CD14-positive monocyte (primary cell): Measurements from ENCODE around the gene MITF. TPM values are rescaled to one million over a fixed set of nuclear protein-coding genes. Genes with fewer than 3 reads are reported as not detected.

Experiments used
- DNase-seq, 3 donors: peaks; one replicate each; pipeline ENCODE4 v3.0.0-alpha.2; 2011 to 2022
- H2AFZ ChIP-seq: 2 replicates; pipeline ENCODE4 v1.6.0; 2012; ENCODE audit warnings: mild to moderate bottlenecking, low read depth, low read length, inconsistent platforms; ENCODE audit not compliant: insufficient read depth, poor library complexity, severe bottlenecking
- H3K27ac ChIP-seq, 2 donors: 1 replicate in 1 of 2; 2 replicates in 1 of 2; pipeline ENCODE4 v1.5.1; 2012 to 2013; ENCODE audit warnings: low read length in 2 of 2, control low read depth in 1 of 2, inconsistent platforms in 1 of 2, low read depth in 1 of 2, mild to moderate bottlenecking in 1 of 2
- H3K27me3 ChIP-seq, 2 donors: one replicate each; pipeline versions ENCODE4 v1.6.0 to v1.6.1; 2011 to 2013; ENCODE audit warnings: low read length in 2 of 2; ENCODE audit not compliant: control insufficient read depth in 2 of 2, insufficient read depth in 2 of 2
- H3K36me3 ChIP-seq, 2 donors: replicated peaks in 1 of 2; 1 replicate in 1 of 2; 2 replicates in 1 of 2; pipeline versions ENCODE4 v1.5.1 to v1.6.1; 2012 to 2013; ENCODE audit warnings: low read length in 2 of 2, control low read depth in 1 of 2, inconsistent platforms in 1 of 2, mild to moderate bottlenecking in 1 of 2; ENCODE audit not compliant: insufficient read depth in 2 of 2, control insufficient read depth in 1 of 2
- H3K4me1 ChIP-seq, 2 donors: 1 replicate in 1 of 2; 2 replicates in 1 of 2; pipeline versions ENCODE4 v1.5.1 to v1.6.1; 2012 to 2013; ENCODE audit warnings: low read length in 2 of 2, control low read depth in 1 of 2, inconsistent platforms in 1 of 2, mild to moderate bottlenecking in 1 of 2, moderate library complexity in 1 of 2; ENCODE audit not compliant: insufficient read depth in 2 of 2, control insufficient read depth in 1 of 2
- H3K4me2 ChIP-seq: replicated peaks from 2 replicates; pipeline ENCODE3; 2012; ENCODE audit warnings: low read length, moderate library complexity, mild to moderate bottlenecking; ENCODE audit not compliant: poor library complexity, severe bottlenecking; ENCODE audit errors: extremely low read depth
- H3K4me3 ChIP-seq, 3 experiments: fragments of 200-600 bp in 1 of 3; sonication (generic) in 1 of 3; replicated peaks in 1 of 3; 1 replicate in 2 of 3; 2 replicates in 1 of 3; pipeline ENCODE4 v1.5.1; 2011 to 2013; ENCODE audit warnings: low read length in 3 of 3, mild to moderate bottlenecking in 3 of 3, control low read depth in 2 of 3, low read depth in 2 of 3, inconsistent platforms in 1 of 3, moderate library complexity in 1 of 3
- H3K79me2 ChIP-seq: 2 replicates; pipeline ENCODE4 v1.6.0; 2012; ENCODE audit warnings: mild to moderate bottlenecking, control low read depth, inconsistent platforms, low read length, moderate library complexity; ENCODE audit not compliant: insufficient read depth
- H3K9ac ChIP-seq: 2 replicates; pipeline ENCODE4 v1.6.0; 2017; ENCODE audit warnings: low read length, mild to moderate bottlenecking; ENCODE audit not compliant: insufficient read depth, poor library complexity, severe bottlenecking
- H3K9me3 ChIP-seq, 2 donors: replicated peaks in 1 of 2; 1 replicate in 1 of 2; 2 replicates in 1 of 2; pipeline versions ENCODE4 v1.5.1 to v1.6.1; 2012 to 2013; ENCODE audit warnings: low read length in 2 of 2, control low read depth in 1 of 2; ENCODE audit not compliant: control insufficient read depth in 1 of 2, insufficient read depth in 1 of 2
- H4K20me1 ChIP-seq: 2 replicates; pipeline ENCODE4 v1.6.0; 2012; ENCODE audit warnings: mild to moderate bottlenecking, low read length, control low read depth, moderate library complexity; ENCODE audit not compliant: insufficient read depth
- H3K27ac Mint-ChIP-seq, 7 donors: one replicate each; pipeline ENCODE4 v1.8.0; 2020; ENCODE audit warnings: mild to moderate bottlenecking in 7 of 7, mixed read lengths in 7 of 7, moderate library complexity in 6 of 7, inconsistent platforms in 2 of 7
- H3K27me3 Mint-ChIP-seq, 3 donors: one replicate each; pipeline ENCODE4 v1.8.0; 2021 to 2022; ENCODE audit warnings: low read depth in 3 of 3, mild to moderate bottlenecking in 3 of 3, mixed read lengths in 3 of 3, moderate library complexity in 3 of 3, inconsistent platforms in 1 of 3
- H3K36me3 Mint-ChIP-seq, 2 donors: one replicate each; pipeline ENCODE4 v1.8.0; 2020; ENCODE audit warnings: mixed read lengths in 2 of 2, inconsistent platforms in 1 of 2, mild to moderate bottlenecking in 1 of 2
- H3K4me1 Mint-ChIP-seq: one replicate; pipeline ENCODE4 v1.8.0; 2020; ENCODE audit warnings: mild to moderate bottlenecking, mixed read lengths
- H3K4me3 Mint-ChIP-seq, 2 donors: one replicate each; pipeline ENCODE4 v1.8.0; 2020; ENCODE audit warnings: mild to moderate bottlenecking in 2 of 2, mixed read lengths in 2 of 2, moderate library complexity in 1 of 2
- H3K9me3 Mint-ChIP-seq, 7 donors: one replicate each; pipeline ENCODE4 v1.8.0; 2020 to 2022; ENCODE audit warnings: mixed read lengths in 7 of 7, mild to moderate bottlenecking in 6 of 7, moderate library complexity in 6 of 7, inconsistent platforms in 2 of 7
- WGBS: methylation state at CpG from one replicate; pipeline ENCODE4 v1.1.5; 2013; ENCODE audit warnings: missing lambda C conversion rate; ENCODE audit not compliant: insufficient coverage; 5-methylcytosine and 5-hydroxymethylcytosine counted together
- intact Hi-C, 2 donors: fragments of 100-400 bp; cut with micrococcal nuclease; formaldehyde crosslinking; loops; one replicate each; pipeline versions ENCODE4 v1.15.0 to v1.15.1; 2023
- polyA minus RNA-seq: library from RNA; depleted of rRNA, polyadenylated mRNA; stranded (reverse); fragments of >200 nt; gene quantifications from 2 replicates; pipeline ENCODE4 v1.2.3, GENCODE V29; 2012
- polyA plus RNA-seq, 3 donors: library from polyadenylated mRNA; depleted of rRNA in 1 of 3; unstranded in 2 of 3; stranded (reverse) in 1 of 3; fragments of 300-500 nt in 2 of 3; fragments of >200 nt in 1 of 3; fragmentation: Illumina TruSeq in 2 of 3; gene quantifications; 1 replicate in 2 of 3; 2 replicates in 1 of 3; pipeline ENCODE4 v1.2.3, GENCODE V29; 2012 to 2021
- total RNA-seq, 12 experiments: library from RNA in 1 of 12; stranded (reverse) in 1 of 12; fragments of 120-200 nt in 1 of 12; gene quantifications; one replicate each; pipeline ENCODE4 v1.2.4 and lab custom pipeline; 2013 to 2026; ENCODE audit warnings: mixed read lengths in 6 of 12, inconsistent platforms in 1 of 12
- TF ChIP-seq, protein P1 (sequence below): fragments of 200-600 bp; IDR thresholded peaks from one replicate; pipeline ENCODE4 v1.8.0; 2022; ENCODE audit warnings: antibody characterized with exemption, mild to moderate bottlenecking

MITF gene, protein sequence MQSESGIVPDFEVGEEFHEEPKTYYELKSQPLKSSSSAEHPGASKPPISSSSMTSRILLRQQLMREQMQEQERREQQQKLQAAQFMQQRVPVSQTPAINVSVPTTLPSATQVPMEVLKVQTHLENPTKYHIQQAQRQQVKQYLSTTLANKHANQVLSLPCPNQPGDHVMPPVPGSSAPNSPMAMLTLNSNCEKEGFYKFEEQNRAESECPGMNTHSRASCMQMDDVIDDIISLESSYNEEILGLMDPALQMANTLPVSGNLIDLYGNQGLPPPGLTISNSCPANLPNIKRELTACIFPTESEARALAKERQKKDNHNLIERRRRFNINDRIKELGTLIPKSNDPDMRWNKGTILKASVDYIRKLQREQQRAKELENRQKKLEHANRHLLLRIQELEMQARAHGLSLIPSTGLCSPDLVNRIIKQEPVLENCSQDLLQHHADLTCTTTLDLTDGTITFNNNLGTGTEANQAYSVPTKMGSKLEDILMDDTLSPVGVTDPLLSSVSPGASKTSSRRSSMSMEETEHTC
- total RNA-seq (2013), result 9.3 TPM
- polyA plus RNA-seq, result 10 to 100 TPM in 2 of 3 donors, 1 to 10 TPM in 1; 7.0 to 15.1 (median 12.1) TPM
- 5.5 and 6.5 TPM in 2 replicates for polyA minus RNA-seq
- 9.8 to 25.1 (median 16.5) reads per million in 11 experiments for total RNA-seq (lab: John Stamatoyannopoulos, UW)

DNA sequence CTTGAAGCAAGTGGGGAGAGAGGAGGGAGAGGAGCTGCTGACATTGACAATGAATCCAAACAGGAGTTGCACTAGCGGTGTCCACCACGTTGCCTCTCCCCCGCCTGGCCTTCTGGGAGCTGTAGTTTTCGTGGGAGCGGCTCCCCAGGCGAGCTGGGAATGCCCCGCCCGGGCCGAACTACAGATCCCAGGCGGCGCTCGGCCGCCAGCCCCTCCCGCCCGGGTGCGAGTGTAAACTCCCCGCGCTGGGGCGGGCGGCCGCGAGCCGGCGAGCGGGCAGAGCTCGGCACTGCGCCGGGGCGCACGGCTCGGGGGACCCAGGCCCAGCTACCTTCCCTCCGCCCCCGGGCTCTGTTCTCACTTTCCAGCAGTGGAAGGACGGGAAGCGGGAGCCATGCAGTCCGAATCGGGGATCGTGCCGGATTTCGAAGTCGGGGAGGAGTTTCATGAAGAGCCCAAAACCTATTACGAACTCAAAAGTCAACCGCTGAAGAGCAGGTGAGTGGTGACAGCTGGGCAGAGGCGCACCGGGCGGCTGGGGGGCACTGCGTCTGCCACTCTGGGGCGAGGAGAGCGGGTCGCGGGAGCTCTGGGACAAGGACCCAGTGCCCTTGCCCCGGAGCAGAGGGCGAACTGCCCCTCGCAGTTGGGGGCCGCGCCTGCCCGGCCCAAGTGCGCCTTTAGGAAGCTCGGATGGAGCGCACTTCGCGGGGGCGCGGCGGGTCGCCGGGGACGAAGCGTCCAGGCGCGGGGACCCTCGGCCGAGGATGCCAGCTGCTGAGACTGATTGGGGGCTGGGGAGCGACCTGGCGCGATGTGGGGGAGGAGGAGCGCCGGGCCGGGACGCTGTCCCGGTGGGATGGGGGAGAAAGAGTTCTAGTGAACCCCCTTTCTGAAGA, at the start of gene MITF:
TSS of gene MITF (plus strand) at position 261 of the 899 bp plus-strand sequence. CDS start at position 395, 134 bp downstream.
- Histone ChIP-seq H3K4me3 (peak within 1 kb of the TSS; percentile 93 to 95 (median 94)), H4K20me1 (peaks cover 10% of the 10 kb centered on the region), H2AFZ (peak within 1 kb of the TSS; percentile 92), H3K4me1 (peaks cover 29 to 38% of the 10 kb centered on the region in 2 donors), H3K4me2 (peak within 1 kb of the TSS; percentile 75), H3K79me2 (peaks cover 43% of the 10 kb centered on the region), H3K27me3 (no peaks in the 10 kb centered on the region), H3K36me3 (no peaks in the 10 kb centered on the region), H3K9me3 (no peaks in the 10 kb centered on the region), H3K9ac (peak within 1 kb of the TSS; percentile 71), H3K27ac (peak within 1 kb of the TSS in 1 of 2 donors; percentile 76)
- TF ChIP-seq, protein P1, sequence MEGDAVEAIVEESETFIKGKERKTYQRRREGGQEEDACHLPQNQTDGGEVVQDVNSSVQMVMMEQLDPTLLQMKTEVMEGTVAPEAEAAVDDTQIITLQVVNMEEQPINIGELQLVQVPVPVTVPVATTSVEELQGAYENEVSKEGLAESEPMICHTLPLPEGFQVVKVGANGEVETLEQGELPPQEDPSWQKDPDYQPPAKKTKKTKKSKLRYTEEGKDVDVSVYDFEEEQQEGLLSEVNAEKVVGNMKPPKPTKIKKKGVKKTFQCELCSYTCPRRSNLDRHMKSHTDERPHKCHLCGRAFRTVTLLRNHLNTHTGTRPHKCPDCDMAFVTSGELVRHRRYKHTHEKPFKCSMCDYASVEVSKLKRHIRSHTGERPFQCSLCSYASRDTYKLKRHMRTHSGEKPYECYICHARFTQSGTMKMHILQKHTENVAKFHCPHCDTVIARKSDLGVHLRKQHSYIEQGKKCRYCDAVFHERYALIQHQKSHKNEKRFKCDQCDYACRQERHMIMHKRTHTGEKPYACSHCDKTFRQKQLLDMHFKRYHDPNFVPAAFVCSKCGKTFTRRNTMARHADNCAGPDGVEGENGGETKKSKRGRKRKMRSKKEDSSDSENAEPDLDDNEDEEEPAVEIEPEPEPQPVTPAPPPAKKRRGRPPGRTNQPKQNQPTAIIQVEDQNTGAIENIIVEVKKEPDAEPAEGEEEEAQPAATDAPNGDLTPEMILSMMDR, result no peak
- intact Hi-C loops, result loop anchor here in 1 of 2 donors (10.0 kb wide), 1 partner anchor 55 kb away; no protein-coding TSS in a partner anchor
- H3K4me3 Mint-ChIP-seq, result peak within 1 kb of the TSS; percentile 92 to 96
- peaks cover 0 to 5% (median 0%) of the 10 kb centered on the region in 3 donors for H3K27me3 Mint-ChIP-seq
- H3K4me1 Mint-ChIP-seq, result peaks cover 49% of the 10 kb centered on the region
- H3K36me3 Mint-ChIP-seq, result no peaks in the 10 kb centered on the region
- peak within 1 kb of the TSS; percentile 52 to 89 (median 86) for H3K27ac Mint-ChIP-seq
- H3K9me3 Mint-ChIP-seq, result peaks cover 0 to 2% (median 0%) of the 10 kb centered on the region in 7 donors
- DNase-seq, result peak; percentile 79 to 84 (median 81)
- WGBS, result under 1% methylated on average over 74 of the region's 81 CpGs
